Articular chondrocyte of knee joint (primary cell): Measurements from ENCODE around the gene PROSER1. TPM values are rescaled to one million over a fixed set of nuclear protein-coding genes. Genes with fewer than 3 reads are reported as not detected.

Source experiments
- total RNA-seq: library from RNA; depleted of rRNA; stranded (reverse); fragments of >200 nt; gene quantifications from 2 replicates; pipeline ENCODE4 v1.2.3, GENCODE V29; 2012

The PROSER1 gene
- 6.2 and 16.9 TPM in 2 replicates for total RNA-seq

DNA sequence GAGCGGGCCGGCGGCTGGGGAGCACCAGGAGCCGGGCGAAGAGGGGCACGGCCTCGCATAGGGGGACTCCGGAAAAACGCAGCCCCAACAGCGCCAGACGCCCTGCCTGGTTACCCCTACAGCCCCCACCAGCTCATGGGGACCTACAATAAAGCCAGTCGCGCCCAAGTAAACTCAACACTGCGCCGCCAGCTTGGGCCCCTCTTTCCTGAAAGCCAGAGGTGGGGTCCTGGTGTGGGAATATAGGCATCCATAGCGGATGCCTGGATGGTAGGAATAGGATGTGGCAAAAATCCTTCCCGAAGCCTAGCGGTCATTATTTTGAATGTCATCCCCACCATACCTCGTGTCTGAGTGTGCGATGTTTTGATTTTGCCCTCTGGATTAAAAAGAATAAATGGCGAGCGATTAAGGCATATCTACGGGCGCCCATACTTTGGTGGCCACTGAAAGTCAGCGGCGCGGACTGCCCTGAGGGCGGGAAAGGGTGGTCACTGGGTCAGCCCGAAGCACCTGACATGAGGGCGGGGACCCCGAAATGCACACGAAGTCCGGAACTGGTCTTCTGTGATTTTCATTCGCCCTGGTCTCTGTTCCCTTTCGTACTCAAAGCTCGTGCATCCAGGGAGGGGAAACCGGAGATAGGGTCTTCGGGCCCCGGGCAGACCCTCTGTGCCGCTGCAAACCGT lies at the start of gene PROSER1, which contains the start of gene NHLRC3:
Gene PROSER1 (minus strand): TSS at position 210 of the 689 bp plus-strand sequence. CDS start 847 bp downstream, outside the sequence.
Gene NHLRC3 (plus strand): TSS at position 577 of the 689 bp plus-strand sequence. CDS start 184 bp downstream, outside the sequence.

DNA sequence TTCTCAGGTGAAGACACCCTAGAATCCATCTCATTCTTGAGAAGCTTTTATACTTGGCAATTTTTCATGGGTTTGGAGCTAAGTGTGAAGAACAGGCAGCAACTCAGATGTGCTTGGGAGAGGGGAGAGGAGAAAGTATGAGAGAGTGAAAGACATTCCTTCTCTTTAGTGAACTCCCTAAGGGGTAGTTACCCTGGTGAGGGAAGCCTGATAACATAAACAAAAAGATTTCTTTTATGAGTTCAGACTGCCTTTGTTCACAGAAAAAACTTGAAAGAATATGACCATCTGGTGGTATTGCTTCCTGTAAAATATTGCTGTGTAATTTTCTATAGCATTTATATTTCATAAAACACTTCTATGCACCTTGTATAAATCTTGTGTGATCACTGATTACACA lies 47.2 kb downstream of the PROSER1 start, which contains the start of gene STOML3:
Gene STOML3 (minus strand): TSS at position 139 of the 400 bp plus-strand sequence. CDS start 110 bp downstream, at position 29.

Other genes with a start within 250 kb of the PROSER1 start
- not detected in 2 replicates for gene STOML3, start 47.3 kb downstream of the PROSER1 start, total RNA-seq
- gene NHLRC3, start 367 bp upstream of the PROSER1 start, total RNA-seq = 34.1 and 35.0 TPM in 2 replicates